Body of pancreas (tissue), 4 donors: Measurements from ENCODE around the gene SMCO2.

Experiments
- POLR2A ChIP-seq, 3 donors: fragments of 450-650 bp; IDR thresholded peaks; one replicate each; pipeline ENCODE4 v1.6.1; 2016; ENCODE audit warnings: antibody characterized with exemption in 3 of 3, mild to moderate bottlenecking in 2 of 3
- TF ChIP-seq, protein P1 (sequence below), 7 experiments: fragments of 450-650 bp in 4 of 7; fragments of 200-600 bp in 3 of 7; sonication (generic) in 3 of 7; IDR thresholded peaks; one replicate each; pipeline ENCODE4 v1.5.1; 2016 to 2019; ENCODE audit warnings: antibody characterized with exemption in 7 of 7

DNA sequence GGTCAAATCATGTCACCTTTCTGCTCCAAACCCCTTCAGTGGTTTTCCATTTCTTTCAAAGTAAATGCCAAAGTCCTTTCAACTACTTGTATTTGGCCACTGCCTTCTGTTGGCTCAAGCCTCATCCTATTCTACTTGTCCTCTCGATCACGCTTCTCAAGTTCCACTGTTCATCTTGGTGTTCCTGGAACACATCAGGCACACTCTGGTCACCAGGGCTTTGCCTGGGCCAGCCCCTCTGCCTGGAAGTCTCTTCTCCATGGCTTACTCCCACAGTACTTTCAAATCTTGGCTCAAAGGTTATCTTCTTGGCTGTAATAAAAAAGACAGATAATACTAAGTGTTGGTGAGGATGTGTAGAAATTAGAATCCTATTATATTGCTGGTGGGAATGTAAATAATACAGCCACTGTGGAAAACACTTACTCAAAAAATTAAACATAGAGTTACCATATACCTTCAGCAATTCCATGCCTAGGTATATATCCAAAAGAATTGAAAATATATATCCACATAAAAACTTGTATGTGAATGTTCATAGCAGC is 60.2 kb downstream of the SMCO2 start:
- TF ChIP-seq, protein P1, sequence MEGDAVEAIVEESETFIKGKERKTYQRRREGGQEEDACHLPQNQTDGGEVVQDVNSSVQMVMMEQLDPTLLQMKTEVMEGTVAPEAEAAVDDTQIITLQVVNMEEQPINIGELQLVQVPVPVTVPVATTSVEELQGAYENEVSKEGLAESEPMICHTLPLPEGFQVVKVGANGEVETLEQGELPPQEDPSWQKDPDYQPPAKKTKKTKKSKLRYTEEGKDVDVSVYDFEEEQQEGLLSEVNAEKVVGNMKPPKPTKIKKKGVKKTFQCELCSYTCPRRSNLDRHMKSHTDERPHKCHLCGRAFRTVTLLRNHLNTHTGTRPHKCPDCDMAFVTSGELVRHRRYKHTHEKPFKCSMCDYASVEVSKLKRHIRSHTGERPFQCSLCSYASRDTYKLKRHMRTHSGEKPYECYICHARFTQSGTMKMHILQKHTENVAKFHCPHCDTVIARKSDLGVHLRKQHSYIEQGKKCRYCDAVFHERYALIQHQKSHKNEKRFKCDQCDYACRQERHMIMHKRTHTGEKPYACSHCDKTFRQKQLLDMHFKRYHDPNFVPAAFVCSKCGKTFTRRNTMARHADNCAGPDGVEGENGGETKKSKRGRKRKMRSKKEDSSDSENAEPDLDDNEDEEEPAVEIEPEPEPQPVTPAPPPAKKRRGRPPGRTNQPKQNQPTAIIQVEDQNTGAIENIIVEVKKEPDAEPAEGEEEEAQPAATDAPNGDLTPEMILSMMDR (IDR thresholded peaks at IDR 0.05): no peak
- TF ChIP-seq POLR2A (IDR thresholded peaks at IDR 0.05): no peak
